ENCODE results near the gene NUP85. TPM values are rescaled to one million over a fixed set of nuclear protein-coding genes. Genes with fewer than 3 reads are reported as not detected.

Gene NUP85
- total RNA-seq, 1 experiment from 2014 or later: 141 TPM

DNA sequence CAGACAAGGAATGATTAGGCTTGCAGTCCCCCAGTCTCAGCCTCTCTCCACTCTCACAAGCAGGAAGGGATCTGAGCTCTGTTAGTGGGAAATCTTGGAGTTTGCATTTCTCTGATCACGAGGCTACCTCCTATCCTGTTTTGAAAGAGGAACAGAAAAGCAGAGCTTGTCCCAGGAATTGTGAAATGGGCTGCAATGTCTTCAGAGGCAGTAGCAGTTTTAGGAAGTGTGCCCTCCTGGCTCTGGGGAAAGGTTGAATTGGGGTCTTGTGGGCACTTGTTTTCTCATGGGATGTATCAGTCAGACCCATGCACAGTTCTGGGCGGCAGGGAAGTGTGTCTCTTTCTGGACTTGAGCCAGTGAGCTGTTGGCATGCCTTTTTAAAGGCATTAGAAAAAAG is 22.8 kb downstream of the NUP85 start:
- Histone ChIP-seq H3K27ac (ENCODE audit: low read length) (no peak overlapping the region), H3K4me1 (ENCODE audit: control insufficient read depth, insufficient read depth, low read length) (no peaks in the 10 kb centered on the region), H3K4me3 (ENCODE audit: low read depth in 2 of 2, low read length in 2 of 2) (no peak overlapping the region), H3K27me3 (ENCODE audit: control insufficient read depth, insufficient read depth, low read length) (no peaks in the 10 kb centered on the region), H3K9me3 (ENCODE audit: control insufficient read depth, insufficient read depth, low read depth, low read length) (no peaks in the 10 kb centered on the region), H3K36me3 (ENCODE audit: control insufficient read depth, insufficient read depth, low read length) (peaks cover 20% of the 10 kb centered on the region)
- ChIA-PET POLR2A (no interaction called here), CTCF (no interaction called here)
- no peak for ATAC-seq
- no peak for TF ChIP-seq POLR2AphosphoS5 (IDR thresholded peaks at IDR 0.05; ENCODE audit: low read depth, low read length)
- no peak for TF ChIP-seq SIN3A (IDR thresholded peaks at IDR 0.05; ENCODE audit: borderline replicate concordance, insufficient read depth, low read depth, low read length)
- DNase-seq (ENCODE audit: low read depth, low spot score): no peak
- intact Hi-C loops (cut with micrococcal nuclease; ENCODE audit: unreplicated experiment) (no loop called here), in situ Hi-C loops (cut with HindIII; ENCODE audit: low pct_unique_long_range_greater_than_20kb, low sequenced_read_pairs) (no loop called here)
- BruUV-seq (replicated peaks): TSS peak; percentile 40

DNA sequence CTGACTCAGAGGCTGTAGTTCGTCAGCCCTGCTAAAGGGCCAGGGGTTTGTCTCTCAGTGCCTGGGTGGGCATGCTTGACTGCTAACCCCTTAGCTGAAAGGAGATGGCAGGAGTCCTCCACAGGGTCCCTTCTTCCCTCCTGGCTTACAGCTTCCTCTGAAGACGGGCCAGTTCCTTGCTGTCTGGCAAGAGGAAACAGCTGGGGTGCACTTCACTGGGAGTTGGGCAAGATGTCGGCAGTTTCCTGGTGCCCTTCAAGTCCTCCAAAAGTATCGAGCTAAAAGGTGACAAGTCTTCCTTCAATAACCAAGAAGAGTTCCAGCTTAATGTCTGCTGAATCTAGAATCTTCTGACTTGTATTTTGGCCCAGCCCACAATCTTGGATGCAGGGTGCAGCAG is 23.4 kb downstream of the NUP85 start:
- ATAC-seq (no peak), DNase-seq (ENCODE audit: low read depth, low spot score) (no peak)
- CTCF ChIA-PET: no interaction called here
- POLR2A ChIA-PET: no interaction called here
- peaks cover 20% of the 10 kb centered on the region for H3K36me3 ChIP-seq (ENCODE audit: control insufficient read depth, insufficient read depth, low read length)
- no peak overlapping the region for H3K4me3 ChIP-seq (ENCODE audit: low read depth in 2 of 2, low read length in 2 of 2)
- H3K27me3 ChIP-seq (ENCODE audit: control insufficient read depth, insufficient read depth, low read length): no peaks in the 10 kb centered on the region
- H3K4me1 ChIP-seq (ENCODE audit: control insufficient read depth, insufficient read depth, low read length): no peaks in the 10 kb centered on the region
- in situ Hi-C loops (cut with HindIII; ENCODE audit: low pct_unique_long_range_greater_than_20kb, low sequenced_read_pairs): no loop called here
- intact Hi-C loops (cut with micrococcal nuclease; ENCODE audit: unreplicated experiment): no loop called here
- no peak overlapping the region for H3K27ac ChIP-seq (ENCODE audit: low read length)
- no TSS peak for BruUV-seq (replicated peaks)
- TF ChIP-seq, protein P1, sequence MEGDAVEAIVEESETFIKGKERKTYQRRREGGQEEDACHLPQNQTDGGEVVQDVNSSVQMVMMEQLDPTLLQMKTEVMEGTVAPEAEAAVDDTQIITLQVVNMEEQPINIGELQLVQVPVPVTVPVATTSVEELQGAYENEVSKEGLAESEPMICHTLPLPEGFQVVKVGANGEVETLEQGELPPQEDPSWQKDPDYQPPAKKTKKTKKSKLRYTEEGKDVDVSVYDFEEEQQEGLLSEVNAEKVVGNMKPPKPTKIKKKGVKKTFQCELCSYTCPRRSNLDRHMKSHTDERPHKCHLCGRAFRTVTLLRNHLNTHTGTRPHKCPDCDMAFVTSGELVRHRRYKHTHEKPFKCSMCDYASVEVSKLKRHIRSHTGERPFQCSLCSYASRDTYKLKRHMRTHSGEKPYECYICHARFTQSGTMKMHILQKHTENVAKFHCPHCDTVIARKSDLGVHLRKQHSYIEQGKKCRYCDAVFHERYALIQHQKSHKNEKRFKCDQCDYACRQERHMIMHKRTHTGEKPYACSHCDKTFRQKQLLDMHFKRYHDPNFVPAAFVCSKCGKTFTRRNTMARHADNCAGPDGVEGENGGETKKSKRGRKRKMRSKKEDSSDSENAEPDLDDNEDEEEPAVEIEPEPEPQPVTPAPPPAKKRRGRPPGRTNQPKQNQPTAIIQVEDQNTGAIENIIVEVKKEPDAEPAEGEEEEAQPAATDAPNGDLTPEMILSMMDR (IDR thresholded peaks at IDR 0.05): no peak
- TF ChIP-seq SIN3A (IDR thresholded peaks at IDR 0.05; ENCODE audit: borderline replicate concordance, insufficient read depth, low read depth, low read length) (no peak), POLR2AphosphoS5 (IDR thresholded peaks at IDR 0.05; ENCODE audit: low read depth, low read length) (no peak), TCF7L2 (IDR thresholded peaks at IDR 0.05; ENCODE audit: low read depth, low read length) (no peak)
- TF ChIP-seq, protein P2, sequence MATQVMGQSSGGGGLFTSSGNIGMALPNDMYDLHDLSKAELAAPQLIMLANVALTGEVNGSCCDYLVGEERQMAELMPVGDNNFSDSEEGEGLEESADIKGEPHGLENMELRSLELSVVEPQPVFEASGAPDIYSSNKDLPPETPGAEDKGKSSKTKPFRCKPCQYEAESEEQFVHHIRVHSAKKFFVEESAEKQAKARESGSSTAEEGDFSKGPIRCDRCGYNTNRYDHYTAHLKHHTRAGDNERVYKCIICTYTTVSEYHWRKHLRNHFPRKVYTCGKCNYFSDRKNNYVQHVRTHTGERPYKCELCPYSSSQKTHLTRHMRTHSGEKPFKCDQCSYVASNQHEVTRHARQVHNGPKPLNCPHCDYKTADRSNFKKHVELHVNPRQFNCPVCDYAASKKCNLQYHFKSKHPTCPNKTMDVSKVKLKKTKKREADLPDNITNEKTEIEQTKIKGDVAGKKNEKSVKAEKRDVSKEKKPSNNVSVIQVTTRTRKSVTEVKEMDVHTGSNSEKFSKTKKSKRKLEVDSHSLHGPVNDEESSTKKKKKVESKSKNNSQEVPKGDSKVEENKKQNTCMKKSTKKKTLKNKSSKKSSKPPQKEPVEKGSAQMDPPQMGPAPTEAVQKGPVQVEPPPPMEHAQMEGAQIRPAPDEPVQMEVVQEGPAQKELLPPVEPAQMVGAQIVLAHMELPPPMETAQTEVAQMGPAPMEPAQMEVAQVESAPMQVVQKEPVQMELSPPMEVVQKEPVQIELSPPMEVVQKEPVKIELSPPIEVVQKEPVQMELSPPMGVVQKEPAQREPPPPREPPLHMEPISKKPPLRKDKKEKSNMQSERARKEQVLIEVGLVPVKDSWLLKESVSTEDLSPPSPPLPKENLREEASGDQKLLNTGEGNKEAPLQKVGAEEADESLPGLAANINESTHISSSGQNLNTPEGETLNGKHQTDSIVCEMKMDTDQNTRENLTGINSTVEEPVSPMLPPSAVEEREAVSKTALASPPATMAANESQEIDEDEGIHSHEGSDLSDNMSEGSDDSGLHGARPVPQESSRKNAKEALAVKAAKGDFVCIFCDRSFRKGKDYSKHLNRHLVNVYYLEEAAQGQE (IDR thresholded peaks at IDR 0.05; ENCODE audit: insufficient read depth in 1 of 2, low read depth in 2 of 2, low read length in 1 of 2): no peak
- no peaks in the 10 kb centered on the region for H3K9me3 ChIP-seq (ENCODE audit: control insufficient read depth, insufficient read depth, low read depth, low read length)

DNA sequence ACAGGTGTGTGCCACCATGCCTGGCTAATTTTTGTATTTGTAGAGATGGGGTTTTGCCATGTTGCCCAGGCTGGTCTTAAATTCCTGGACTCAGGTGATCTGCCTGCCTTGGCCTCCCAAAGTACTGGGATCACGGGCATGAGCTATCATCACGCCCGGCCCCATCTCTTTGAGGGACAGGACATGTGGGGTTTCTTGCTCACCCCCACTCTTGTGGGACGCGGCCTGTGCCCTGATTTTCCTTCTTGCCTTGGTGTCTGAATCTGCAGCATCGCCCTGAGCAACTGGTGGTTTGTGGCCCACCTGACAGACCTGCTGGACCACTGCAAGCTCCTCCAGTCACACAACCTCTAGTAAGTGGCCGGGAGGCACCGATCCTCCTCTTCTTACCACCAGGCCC is 25.6 kb downstream of the NUP85 start:
- TF ChIP-seq TCF7L2 (IDR thresholded peaks at IDR 0.05; ENCODE audit: low read depth, low read length) (no peak), POLR2AphosphoS5 (IDR thresholded peaks at IDR 0.05; ENCODE audit: low read depth, low read length) (no peak)
- TF ChIP-seq, protein P2 (IDR thresholded peaks at IDR 0.05; ENCODE audit: insufficient read depth in 1 of 2, low read depth in 2 of 2, low read length in 1 of 2): no peak
- TF ChIP-seq, protein P1 (IDR thresholded peaks at IDR 0.05): no peak
- no peaks in the 10 kb centered on the region for H3K27me3 ChIP-seq (ENCODE audit: control insufficient read depth, insufficient read depth, low read length)
- ATAC-seq: no peak
- H3K27ac ChIP-seq (ENCODE audit: low read length): no peak overlapping the region
- no peaks in the 10 kb centered on the region for H3K9me3 ChIP-seq (ENCODE audit: control insufficient read depth, insufficient read depth, low read depth, low read length)
- H3K4me3 ChIP-seq (ENCODE audit: low read depth in 2 of 2, low read length in 2 of 2): no peak overlapping the region
- intact Hi-C loops (cut with micrococcal nuclease; ENCODE audit: unreplicated experiment): no loop called here
- H3K4me1 ChIP-seq (ENCODE audit: control insufficient read depth, insufficient read depth, low read length): no peaks in the 10 kb centered on the region
- POLR2A ChIA-PET: no interaction called here
- no peak for DNase-seq (ENCODE audit: low read depth, low spot score)
- H3K36me3 ChIP-seq (ENCODE audit: control insufficient read depth, insufficient read depth, low read length): peaks cover 14% of the 10 kb centered on the region
- no TSS peak for BruUV-seq (replicated peaks)
- in situ Hi-C loops (cut with HindIII; ENCODE audit: low pct_unique_long_range_greater_than_20kb, low sequenced_read_pairs): no loop called here
- CTCF ChIA-PET: interaction anchor here (0.6 to 1.6 kb wide), 2 partner anchors 9 to 262 kb away, joined by 3 to 5 read pairs; no protein-coding TSS in a partner anchor
